ENCODE results near the gene ZNF556.

ZNF556 gene

DNA sequence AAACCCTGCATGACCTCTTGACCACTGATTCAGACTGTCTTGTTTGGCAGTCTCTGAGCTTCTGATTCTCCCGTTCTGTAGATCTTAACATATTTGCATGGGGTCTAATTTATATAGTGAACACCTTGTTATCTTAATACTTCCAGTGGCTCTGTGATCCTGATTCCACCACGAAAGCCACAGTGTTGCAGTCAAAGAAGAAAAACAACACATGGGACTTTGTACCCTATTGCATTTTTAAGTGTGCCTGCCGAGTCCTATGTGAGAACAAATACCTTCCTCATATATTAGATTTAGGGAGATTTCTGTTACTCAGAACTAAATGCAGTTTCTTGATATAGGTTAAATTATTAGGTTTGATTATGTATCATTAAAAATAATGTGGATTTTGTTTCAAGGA is 12.3 kb upstream of the ZNF556 start:
- TF ChIP-seq TCF4 (CRISPR knock-in tag; IDR thresholded peaks at IDR 0.05; ENCODE audit: borderline replicate concordance) (no peak), TSHZ2 (CRISPR knock-in tag; IDR thresholded peaks at IDR 0.05) (no peak), BACH2 (CRISPR knock-in tag; IDR thresholded peaks at IDR 0.05; ENCODE audit: borderline replicate concordance) (no peak), ZFP3 (CRISPR knock-in tag; IDR thresholded peaks at IDR 0.05) (no peak), ARNTL (CRISPR knock-in tag; IDR thresholded peaks at IDR 0.05; ENCODE audit: borderline replicate concordance, low read depth) (no peak), SNAI2 (CRISPR knock-in tag; IDR thresholded peaks at IDR 0.05) (no peak), ZC3H10 (CRISPR knock-in tag; IDR thresholded peaks at IDR 0.05) (no peak), ISL1 (CRISPR knock-in tag; IDR thresholded peaks at IDR 0.05) (no peak), PPARA (CRISPR knock-in tag; IDR thresholded peaks at IDR 0.05; ENCODE audit: borderline replicate concordance) (no peak), ZNF565 (CRISPR knock-in tag; conservative IDR thresholded peaks at IDR 0.05; ENCODE audit: low read depth) (no peak), RARB (CRISPR knock-in tag; IDR thresholded peaks at IDR 0.05) (no peak), GLIS3 (CRISPR knock-in tag; IDR thresholded peaks at IDR 0.05) (no peak), ZNF8 (CRISPR knock-in tag; IDR thresholded peaks at IDR 0.05) (no peak), ESRRG (CRISPR knock-in tag; IDR thresholded peaks at IDR 0.05) (no peak), OSR1 (CRISPR knock-in tag; IDR thresholded peaks at IDR 0.05) (no peak)
- TF ChIP-seq, protein P1, sequence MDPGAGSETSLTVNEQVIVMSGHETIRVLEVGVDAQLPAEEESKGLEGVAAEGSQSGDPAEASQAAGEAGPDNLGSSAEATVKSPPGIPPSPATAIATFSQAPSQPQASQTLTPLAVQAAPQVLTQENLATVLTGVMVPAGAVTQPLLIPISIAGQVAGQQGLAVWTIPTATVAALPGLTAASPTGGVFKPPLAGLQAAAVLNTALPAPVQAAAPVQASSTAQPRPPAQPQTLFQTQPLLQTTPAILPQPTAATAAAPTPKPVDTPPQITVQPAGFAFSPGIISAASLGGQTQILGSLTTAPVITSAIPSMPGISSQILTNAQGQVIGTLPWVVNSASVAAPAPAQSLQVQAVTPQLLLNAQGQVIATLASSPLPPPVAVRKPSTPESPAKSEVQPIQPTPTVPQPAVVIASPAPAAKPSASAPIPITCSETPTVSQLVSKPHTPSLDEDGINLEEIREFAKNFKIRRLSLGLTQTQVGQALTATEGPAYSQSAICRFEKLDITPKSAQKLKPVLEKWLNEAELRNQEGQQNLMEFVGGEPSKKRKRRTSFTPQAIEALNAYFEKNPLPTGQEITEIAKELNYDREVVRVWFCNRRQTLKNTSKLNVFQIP (CRISPR knock-in tag; IDR thresholded peaks at IDR 0.05; ENCODE audit: borderline replicate concordance, low read depth) = no peak
- TF ChIP-seq, protein P2, sequence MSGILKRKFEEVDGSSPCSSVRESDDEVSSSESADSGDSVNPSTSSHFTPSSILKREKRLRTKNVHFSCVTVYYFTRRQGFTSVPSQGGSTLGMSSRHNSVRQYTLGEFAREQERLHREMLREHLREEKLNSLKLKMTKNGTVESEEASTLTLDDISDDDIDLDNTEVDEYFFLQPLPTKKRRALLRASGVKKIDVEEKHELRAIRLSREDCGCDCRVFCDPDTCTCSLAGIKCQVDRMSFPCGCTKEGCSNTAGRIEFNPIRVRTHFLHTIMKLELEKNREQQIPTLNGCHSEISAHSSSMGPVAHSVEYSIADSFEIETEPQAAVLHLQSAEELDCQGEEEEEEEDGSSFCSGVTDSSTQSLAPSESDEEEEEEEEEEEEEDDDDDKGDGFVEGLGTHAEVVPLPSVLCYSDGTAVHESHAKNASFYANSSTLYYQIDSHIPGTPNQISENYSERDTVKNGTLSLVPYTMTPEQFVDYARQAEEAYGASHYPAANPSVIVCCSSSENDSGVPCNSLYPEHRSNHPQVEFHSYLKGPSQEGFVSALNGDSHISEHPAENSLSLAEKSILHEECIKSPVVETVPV (CRISPR knock-in tag; IDR thresholded peaks at IDR 0.05) = no peak
- TF ChIP-seq, protein P3, sequence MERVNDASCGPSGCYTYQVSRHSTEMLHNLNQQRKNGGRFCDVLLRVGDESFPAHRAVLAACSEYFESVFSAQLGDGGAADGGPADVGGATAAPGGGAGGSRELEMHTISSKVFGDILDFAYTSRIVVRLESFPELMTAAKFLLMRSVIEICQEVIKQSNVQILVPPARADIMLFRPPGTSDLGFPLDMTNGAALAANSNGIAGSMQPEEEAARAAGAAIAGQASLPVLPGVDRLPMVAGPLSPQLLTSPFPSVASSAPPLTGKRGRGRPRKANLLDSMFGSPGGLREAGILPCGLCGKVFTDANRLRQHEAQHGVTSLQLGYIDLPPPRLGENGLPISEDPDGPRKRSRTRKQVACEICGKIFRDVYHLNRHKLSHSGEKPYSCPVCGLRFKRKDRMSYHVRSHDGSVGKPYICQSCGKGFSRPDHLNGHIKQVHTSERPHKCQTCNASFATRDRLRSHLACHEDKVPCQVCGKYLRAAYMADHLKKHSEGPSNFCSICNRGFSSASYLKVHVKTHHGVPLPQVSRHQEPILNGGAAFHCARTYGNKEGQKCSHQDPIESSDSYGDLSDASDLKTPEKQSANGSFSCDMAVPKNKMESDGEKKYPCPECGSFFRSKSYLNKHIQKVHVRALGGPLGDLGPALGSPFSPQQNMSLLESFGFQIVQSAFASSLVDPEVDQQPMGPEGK (CRISPR knock-in tag; IDR thresholded peaks at IDR 0.05; ENCODE audit: borderline replicate concordance) = no peak
- TF ChIP-seq, protein P4, sequence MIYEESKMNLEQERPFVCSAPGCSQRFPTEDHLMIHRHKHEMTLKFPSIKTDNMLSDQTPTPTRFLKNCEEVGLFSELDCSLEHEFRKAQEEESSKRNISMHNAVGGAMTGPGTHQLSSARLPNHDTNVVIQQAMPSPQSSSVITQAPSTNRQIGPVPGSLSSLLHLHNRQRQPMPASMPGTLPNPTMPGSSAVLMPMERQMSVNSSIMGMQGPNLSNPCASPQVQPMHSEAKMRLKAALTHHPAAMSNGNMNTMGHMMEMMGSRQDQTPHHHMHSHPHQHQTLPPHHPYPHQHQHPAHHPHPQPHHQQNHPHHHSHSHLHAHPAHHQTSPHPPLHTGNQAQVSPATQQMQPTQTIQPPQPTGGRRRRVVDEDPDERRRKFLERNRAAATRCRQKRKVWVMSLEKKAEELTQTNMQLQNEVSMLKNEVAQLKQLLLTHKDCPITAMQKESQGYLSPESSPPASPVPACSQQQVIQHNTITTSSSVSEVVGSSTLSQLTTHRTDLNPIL (CRISPR knock-in tag; IDR thresholded peaks at IDR 0.05; ENCODE audit: low read depth) = no peak
- no peak for ATAC-seq

DNA sequence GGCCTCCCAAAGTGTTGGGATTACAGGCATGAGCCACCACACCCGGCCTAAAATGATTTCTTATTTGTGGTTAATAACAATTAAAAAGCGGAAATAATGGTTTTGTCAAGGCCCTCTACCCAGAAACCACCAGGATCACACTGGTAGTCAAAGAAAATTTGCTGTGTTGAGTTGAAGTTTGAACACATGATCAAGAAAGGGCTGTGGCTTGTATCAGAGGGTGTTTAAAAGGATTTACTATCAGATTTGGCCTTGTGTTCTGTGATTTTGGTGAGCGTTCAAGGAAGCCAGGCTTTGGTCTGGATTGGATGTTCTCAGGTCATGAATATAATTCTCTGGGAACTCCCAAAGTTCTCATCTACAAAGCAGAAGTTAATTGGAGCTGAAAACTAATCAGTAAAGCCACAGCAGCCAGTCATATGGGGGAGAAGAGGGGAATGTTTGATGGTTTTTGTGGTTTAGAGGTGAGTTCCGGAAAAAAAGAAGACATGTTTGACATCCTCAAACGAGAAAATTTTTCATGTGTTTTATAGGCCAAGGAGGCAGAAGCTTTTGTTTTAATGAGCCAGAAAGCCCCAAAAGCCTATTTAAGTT is 10.6 kb upstream of the ZNF556 start:
- no peak for ATAC-seq
- TF ChIP-seq ZNF8 (CRISPR knock-in tag; IDR thresholded peaks at IDR 0.05) (no peak), TSHZ2 (CRISPR knock-in tag; IDR thresholded peaks at IDR 0.05) (no peak), OSR1 (CRISPR knock-in tag; IDR thresholded peaks at IDR 0.05) (no peak), BACH2 (CRISPR knock-in tag; IDR thresholded peaks at IDR 0.05; ENCODE audit: borderline replicate concordance) (no peak), TOX (CRISPR knock-in tag; IDR thresholded peaks at IDR 0.05; ENCODE audit: borderline replicate concordance) (no peak), ISL1 (CRISPR knock-in tag; IDR thresholded peaks at IDR 0.05) (no peak), ARNTL (CRISPR knock-in tag; IDR thresholded peaks at IDR 0.05; ENCODE audit: borderline replicate concordance, low read depth) (no peak), SNAI2 (CRISPR knock-in tag; IDR thresholded peaks at IDR 0.05) (no peak), ESRRG (CRISPR knock-in tag; IDR thresholded peaks at IDR 0.05) (no peak), ZFP3 (CRISPR knock-in tag; IDR thresholded peaks at IDR 0.05) (no peak), TCF4 (CRISPR knock-in tag; IDR thresholded peaks at IDR 0.05; ENCODE audit: borderline replicate concordance) (no peak), ZNF565 (CRISPR knock-in tag; conservative IDR thresholded peaks at IDR 0.05; ENCODE audit: low read depth) (no peak), ZC3H10 (CRISPR knock-in tag; IDR thresholded peaks at IDR 0.05) (no peak)
- TF ChIP-seq, protein P2 (CRISPR knock-in tag; IDR thresholded peaks at IDR 0.05) = no peak
- TF ChIP-seq, protein P1 (CRISPR knock-in tag; IDR thresholded peaks at IDR 0.05; ENCODE audit: borderline replicate concordance, low read depth) = no peak
